Activated CD8-positive, alpha-beta memory T cell treated with anti-CD3 and anti-CD28 coated beads for 48 hours (primary cell): ENCODE measurements around the gene GSG1.
A peak's percentile ranks its signal among the peaks of the same experiment; 100 is the strongest.
"Not testable (repeated sequence)": the region's sequence is repeated elsewhere in the genome, so short reads cannot be mapped to it uniquely, and the experiment has no call there.

Experiments
- DNase-seq, 3 experiments: peaks; one replicate each; pipeline ENCODE4 v3.0.0-alpha.2; 2020; ENCODE audit warnings: low read depth in 2 of 3, low spot score in 2 of 3

GSG1 gene

DNA sequence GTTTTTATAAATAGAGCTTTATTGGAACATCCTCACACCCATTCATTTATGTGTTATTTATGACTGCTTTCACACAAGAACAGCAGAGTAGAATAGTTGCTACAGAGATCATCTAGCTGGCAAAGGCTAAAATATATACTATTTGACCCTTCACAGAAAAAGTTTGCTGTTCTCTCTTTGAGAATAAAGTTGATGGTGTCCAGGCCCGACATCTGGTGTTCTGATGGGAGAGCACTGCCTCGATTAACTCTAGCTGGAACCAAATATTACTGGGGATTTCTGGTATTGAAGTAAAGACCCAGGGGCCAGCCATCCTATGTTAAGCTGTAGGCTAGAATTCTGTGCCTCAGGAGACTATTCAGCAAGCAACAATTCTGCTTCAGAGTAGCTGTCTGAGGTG, 37.5 kb downstream of the GSG1 start:
- no peak for DNase-seq

DNA sequence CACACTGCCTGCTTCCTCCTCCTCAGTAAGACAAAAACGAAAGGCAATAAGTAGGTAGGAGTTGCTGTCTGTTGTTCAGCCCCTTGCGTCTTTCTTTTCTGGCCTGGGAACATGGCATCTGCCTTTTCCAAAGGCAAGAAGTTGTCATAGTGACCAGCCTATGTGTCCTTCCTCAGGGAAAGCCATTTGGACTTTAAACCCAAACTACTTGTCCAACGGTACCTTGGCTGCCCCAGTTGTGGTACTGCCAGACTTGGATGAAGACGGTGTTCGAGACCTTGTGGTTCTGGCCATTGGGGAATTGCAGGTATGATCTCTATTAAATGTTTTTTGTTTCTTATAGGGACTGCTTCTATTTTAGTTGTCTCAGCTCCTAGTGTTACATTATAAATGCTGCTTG, 40.8 kb downstream of the GSG1 start:
- DNase-seq = no peak

GRCh38 chr12:13061377-13061776, 42.1 kb downstream of the GSG1 start:
- DNase-seq = no peak

- no peak for DNase-seq
These were observed 42.9 kb downstream of the GSG1 start for GRCh38 chr12:13060581-13060980.

GRCh38 chr12:13053617-13054016, 49.9 kb downstream of the GSG1 start:
- not testable (repeated sequence) for DNase-seq

- no peak for DNase-seq
These were observed 51.0 kb downstream of the GSG1 start for GRCh38 chr12:13052421-13052820.

DNA sequence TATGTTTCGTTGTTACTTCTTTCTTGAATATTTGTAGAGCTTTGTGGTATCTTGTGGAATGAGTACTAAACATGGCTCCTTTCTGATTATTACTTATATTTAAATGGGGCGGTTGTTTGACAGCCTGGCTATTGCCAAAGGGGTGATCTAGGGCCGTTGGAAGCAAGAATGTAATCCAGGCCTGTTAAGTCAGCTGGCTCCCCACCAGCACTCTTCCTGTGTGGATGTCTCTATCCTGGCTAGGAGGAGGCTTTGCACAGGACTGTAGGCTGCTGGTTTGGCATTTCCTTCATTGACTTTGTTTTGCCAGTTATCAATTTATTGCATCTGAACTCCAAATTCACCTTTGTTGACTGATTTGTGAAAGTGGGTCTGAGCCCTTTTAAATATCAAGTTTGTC, 53.7 kb downstream of the GSG1 start:
- DNase-seq = no peak

DNA sequence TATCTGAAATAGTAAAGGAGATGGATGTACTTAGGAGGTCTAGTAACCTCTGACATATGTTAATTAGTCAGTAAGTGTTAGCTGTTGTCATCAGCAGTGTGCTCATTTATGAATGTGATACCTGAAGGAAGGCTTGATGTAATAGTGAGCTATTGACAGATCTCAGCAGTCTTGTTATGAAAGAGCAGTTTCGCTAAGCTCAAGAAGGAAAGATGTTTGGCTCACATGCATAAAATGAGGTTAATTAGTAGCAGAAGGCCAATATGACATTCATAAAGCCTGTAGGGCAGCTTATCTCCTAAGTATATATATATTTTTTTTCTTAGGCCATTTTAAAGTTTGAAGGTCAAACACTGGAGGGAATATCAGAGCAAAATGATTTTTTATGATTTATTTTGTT, 56.5 kb downstream of the GSG1 start:
- DNase-seq = no peak

DNA sequence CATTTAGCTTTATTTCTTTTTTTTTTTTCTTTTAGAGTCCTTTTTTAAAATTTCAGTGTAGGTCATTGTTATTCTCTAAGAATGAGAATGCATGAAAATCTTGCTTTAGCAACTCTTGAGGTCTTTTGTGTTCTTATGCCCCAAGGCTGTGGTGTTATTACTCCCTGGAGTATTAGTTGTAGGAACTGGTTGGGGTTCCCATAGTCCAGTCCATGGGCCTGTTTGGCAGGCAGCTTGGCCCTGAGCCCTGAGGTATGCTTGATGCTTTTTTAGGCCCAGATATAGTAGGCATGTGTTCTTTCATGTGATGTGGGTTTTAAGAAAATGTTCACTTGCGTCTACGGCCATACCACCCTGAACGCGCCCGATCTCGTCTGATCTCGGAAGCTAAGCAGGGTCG, 57.7 kb downstream of the GSG1 start:
- DNase-seq = no peak

GRCh38 chr12:13044906-13045299, 58.6 kb downstream of the GSG1 start:
- DNase-seq = no peak

DNA sequence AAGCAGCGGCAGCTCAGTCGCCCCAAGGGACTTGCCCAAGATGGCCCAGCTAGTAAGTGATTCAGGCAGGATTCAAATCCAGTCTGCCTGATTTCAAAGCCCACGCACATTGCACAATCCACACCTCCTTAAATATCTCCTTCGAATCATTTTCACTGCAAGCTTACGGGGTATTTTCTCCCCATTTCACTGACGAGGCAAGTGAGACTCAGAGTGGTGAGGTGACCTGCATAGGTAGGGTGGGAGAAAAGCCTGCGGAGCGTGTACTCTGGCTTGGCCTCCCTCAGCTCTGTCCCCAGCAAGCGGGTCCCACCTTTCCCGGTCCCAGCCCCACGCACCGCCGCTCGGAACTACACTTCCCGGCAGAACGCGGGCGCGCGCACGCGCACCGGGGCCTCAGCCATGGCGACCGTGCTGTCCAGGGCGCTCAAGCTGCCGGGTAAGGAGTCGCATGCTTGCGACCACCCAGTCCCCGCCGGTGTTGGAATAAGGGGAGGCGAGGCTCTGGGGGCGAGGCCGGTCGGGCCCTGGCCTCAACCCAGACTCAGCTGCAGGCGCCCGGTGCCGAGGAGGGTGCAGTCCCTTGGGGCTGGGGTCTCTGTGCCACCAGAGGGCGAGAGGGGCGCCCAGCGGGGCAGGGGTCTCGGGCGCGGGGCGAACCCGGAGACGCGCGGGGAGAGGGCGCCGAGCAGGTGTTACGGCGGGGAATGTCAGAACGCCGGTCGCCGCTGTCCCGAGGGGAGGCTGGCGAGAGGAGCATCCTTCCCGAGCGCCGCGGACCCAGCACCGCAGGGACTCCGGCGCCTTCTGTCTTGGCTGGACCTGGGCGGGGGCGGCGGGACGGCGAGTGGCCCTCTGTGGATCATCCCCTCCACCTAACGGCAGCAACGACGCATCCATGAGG, 59.2 kb downstream of the GSG1 start, which contains the start of gene FAM234B:
TSS of gene FAM234B (plus strand) at position 380 of the 904 bp plus-strand sequence. CDS start at position 403, 23 bp downstream.
- peak; percentile 40 to 69 (median 50) for DNase-seq

- DNase-seq = no peak
These were observed 60.7 kb downstream of the GSG1 start for GRCh38 chr12:13042666-13043230.

DNA sequence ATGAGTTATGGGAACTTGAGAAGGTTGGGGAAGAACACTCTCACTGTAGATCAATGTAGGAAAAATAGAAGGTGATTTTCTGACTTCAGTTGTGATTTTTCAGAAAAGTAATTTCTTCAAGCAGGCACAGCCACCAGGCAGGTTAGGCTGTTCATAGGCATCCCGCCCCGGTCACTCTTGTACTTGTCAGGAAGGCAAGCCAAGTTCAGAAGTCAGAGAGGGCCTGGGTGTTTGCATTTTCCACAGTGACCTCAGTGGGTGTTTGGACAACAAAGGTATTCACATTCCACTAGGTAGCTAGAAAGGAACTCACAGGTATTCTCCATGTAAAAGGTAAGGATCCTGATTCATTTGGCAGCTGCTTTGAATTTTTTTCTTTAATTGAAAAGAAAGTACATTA, 62.2 kb downstream of the GSG1 start:
- no peak for DNase-seq

DNA sequence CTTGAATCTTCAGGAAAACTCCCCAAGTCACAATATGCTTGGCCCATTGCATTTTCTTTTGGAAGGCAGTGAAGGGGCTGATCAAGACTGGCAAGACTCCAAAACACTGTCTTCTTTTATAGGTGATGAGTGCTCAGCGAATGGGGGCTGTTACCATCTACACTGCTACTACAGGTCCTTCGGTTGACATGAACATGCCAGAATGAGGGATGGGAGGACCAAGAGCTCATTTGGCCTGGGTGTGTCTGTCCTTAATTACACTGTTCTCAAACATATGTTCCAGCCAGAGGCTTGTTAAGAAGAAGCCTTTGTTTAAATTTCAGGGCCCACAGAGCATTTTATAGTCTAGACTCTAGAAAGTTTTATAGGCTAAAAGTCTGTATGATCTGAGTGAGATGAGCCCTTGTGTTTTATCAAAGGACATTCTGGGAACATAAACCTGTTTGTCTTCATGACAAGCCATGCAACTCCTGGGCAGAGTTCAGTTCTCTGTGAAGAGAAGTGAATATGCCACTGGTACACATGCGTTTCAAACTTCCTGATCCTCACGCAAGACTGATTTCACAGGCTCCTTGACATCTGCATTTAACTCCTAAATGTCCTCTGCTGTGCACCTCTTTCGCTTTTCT, 64.0 kb downstream of the GSG1 start:
- DNase-seq = no peak

GRCh38 chr12:13038491-13039161, 64.8 kb downstream of the GSG1 start:
- no peak for DNase-seq

GRCh38 chr12:13036881-13037280, 66.6 kb downstream of the GSG1 start:
- no peak for DNase-seq

GRCh38 chr12:13035335-13035734, 68.1 kb downstream of the GSG1 start:
- DNase-seq = not testable (repeated sequence)
